Right renal pelvis (tissue), 4 donors: Measurements from ENCODE around the gene TMPRSS3. TPM values are rescaled to one million over a fixed set of nuclear protein-coding genes. Genes with fewer than 3 reads are reported as not detected.
"Not testable (repeated sequence)": the region's sequence is repeated elsewhere in the genome, so short reads cannot be mapped to it uniquely, and the experiment has no call there.

ENCODE experiments used
- DNase-seq, 4 donors: peaks; one replicate each; pipeline ENCODE4 v3.0.0-alpha.2; 2013; ENCODE audit warnings: low read depth in 4 of 4, low spot score in 3 of 4, missing footprints in 1 of 4
- polyA plus RNA-seq, 4 donors: library from polyadenylated mRNA; unstranded; fragments of 120-200 nt; gene quantifications; one replicate each; pipeline ENCODE4 v1.2.1, GENCODE V29; 2013; ENCODE audit not compliant: insufficient read length in 4 of 4

Gene TMPRSS3
- polyA plus RNA-seq, 4 donors, result 2.2 to 2.6 (median 2.3) TPM

GRCh38 chr21:42411197-42411869 is 15.5 kb upstream of the TMPRSS3 start:
- DNase-seq, result no peak

- no peak for DNase-seq
Measured at GRCh38 chr21:42409366-42409765, 13.5 kb upstream of the TMPRSS3 start.

GRCh38 chr21:42408718-42409117 is 12.9 kb upstream of the TMPRSS3 start:
- not testable (repeated sequence) for DNase-seq

GRCh38 chr21:42407476-42407875 is 11.6 kb upstream of the TMPRSS3 start:
- DNase-seq, result no peak

- no peak for DNase-seq
Measured at GRCh38 chr21:42406866-42407265, 11.0 kb upstream of the TMPRSS3 start.

- no peak for DNase-seq
Measured at GRCh38 chr21:42406201-42406621, 10.4 kb upstream of the TMPRSS3 start.

GRCh38 chr21:42405064-42406013 is 9.5 kb upstream of the TMPRSS3 start:
- DNase-seq, result no peak

GRCh38 chr21:42404539-42404938 is 8.7 kb upstream of the TMPRSS3 start:
- no peak for DNase-seq

GRCh38 chr21:42403611-42404231 is 7.9 kb upstream of the TMPRSS3 start, which contains the start of gene UBASH3A:
Gene UBASH3A, plus strand, starts transcription at chr21:42403902. Its CDS starts 44 bp downstream, at chr21:42403946.
- DNase-seq, result no peak

- DNase-seq, result no peak
Measured at GRCh38 chr21:42401820-42402251, 6.0 kb upstream of the TMPRSS3 start.

GRCh38 chr21:42401154-42401553 is 5.3 kb upstream of the TMPRSS3 start:
- DNase-seq, result no peak

GRCh38 chr21:42400525-42400924 is 4.7 kb upstream of the TMPRSS3 start:
- DNase-seq, result no peak

- DNase-seq, result no peak
Measured at GRCh38 chr21:42398436-42399028, 2.7 kb upstream of the TMPRSS3 start.

GRCh38 chr21:42397746-42398394 is 2.0 kb upstream of the TMPRSS3 start:
- DNase-seq, result no peak

GRCh38 chr21:42396799-42397745 is 1.2 kb upstream of the TMPRSS3 start:
- DNase-seq, result no peak

GRCh38 chr21:42395302-42395701 is 550 bp downstream of the TMPRSS3 start:
- no peak for DNase-seq

GRCh38 chr21:42393443-42393950 is 2.4 kb downstream of the TMPRSS3 start:
- no peak for DNase-seq

- no peak for DNase-seq
Measured at GRCh38 chr21:42392731-42393442, 3.0 kb downstream of the TMPRSS3 start.
